ENCODE results near the gene TCERG1.
"Not testable (repeated sequence)": the region's sequence is repeated elsewhere in the genome, so short reads cannot be mapped to it uniquely, and the experiment has no call there.

Gene TCERG1

DNA sequence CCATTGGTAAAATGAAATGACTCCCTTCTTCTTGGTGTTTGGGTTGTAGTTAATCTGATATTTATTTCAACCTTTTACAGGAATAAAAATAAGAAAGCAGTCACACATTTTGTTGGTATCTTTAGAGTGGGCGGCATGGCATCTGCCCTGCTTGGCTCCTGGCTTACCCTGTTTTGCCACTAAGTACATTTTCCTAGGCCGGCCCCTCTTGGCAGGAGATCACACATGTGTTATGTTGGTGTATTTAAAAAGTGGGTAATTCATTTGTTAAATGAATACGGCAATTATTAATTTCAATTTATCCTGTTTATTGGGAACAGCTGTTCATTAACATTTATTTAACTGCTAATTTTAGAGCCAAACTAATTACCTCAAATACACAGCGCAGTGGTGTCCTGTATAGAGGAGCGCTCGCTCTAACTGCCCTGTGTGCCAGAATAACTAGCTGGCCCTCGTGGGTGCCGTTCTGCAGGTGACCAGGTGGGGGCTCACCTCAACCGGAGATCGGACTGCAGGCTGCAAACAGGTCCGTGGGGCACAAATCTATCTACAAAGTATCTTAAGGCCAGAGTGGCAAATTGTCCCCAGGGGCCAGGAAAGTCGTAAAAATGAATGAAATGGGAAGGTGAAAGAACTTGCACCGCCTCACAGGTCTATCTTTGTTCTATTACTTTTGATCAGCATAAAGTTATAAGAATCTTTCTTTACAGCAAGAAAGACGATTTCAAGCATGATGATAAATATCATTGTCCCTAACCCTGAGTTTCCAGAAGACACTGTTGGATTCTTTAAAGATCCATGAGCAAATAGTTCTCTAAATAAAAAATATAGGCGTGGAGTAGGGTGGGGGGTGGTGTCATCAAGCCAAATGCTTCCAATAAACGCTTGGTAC, 95.1 kb downstream of the TCERG1 start:
- TF ChIP-seq, protein P1, sequence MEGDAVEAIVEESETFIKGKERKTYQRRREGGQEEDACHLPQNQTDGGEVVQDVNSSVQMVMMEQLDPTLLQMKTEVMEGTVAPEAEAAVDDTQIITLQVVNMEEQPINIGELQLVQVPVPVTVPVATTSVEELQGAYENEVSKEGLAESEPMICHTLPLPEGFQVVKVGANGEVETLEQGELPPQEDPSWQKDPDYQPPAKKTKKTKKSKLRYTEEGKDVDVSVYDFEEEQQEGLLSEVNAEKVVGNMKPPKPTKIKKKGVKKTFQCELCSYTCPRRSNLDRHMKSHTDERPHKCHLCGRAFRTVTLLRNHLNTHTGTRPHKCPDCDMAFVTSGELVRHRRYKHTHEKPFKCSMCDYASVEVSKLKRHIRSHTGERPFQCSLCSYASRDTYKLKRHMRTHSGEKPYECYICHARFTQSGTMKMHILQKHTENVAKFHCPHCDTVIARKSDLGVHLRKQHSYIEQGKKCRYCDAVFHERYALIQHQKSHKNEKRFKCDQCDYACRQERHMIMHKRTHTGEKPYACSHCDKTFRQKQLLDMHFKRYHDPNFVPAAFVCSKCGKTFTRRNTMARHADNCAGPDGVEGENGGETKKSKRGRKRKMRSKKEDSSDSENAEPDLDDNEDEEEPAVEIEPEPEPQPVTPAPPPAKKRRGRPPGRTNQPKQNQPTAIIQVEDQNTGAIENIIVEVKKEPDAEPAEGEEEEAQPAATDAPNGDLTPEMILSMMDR (IDR thresholded peaks at IDR 0.05; ENCODE audit: insufficient read depth, low read length, missing control alignments) = peak; percentile 92
- no peak overlapping the region for H3K4me3 ChIP-seq (ENCODE audit: low read depth, low read length)
- POLR2A ChIA-PET = interaction anchor here (0.5 kb wide), 1 partner anchor 10 kb away, joined by 3 read pairs; no protein-coding TSS in a partner anchor
- CTCF ChIA-PET = interaction anchor here (0.7 to 6.6 kb wide), 18 partner anchors 9 to 649 kb away, joined by 3 to 175 read pairs (median 4); partner anchors contain the start of gene GPR151
- DNase-seq (ENCODE audit: low read depth, low spot score) = no peak

DNA sequence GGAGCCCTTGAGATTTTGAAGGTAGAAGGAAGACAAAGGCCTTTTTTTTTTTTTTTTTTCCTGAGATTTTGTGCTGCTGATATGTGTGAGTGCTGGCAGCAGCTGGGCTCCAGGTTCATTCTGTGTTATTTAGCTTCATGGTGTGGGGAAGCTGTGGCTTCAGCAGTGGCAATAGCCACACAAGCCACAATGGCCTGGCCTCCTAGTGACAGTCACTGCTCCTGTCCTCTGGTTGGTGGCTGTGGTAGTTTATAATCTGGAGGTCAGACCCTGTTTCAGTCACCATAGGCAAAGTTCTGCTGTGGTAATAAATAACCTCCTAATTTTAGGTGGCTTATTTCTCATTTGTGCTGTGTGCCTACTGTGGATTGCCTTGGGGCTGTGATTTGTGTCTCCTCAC, 97.1 kb downstream of the TCERG1 start:
- TF ChIP-seq, protein P1 (IDR thresholded peaks at IDR 0.05; ENCODE audit: insufficient read depth, low read length, missing control alignments) = no peak
- no peak for DNase-seq (ENCODE audit: low read depth, low spot score)
- ChIA-PET POLR2A (no interaction called here), CTCF (interaction anchor here (0.7 to 7.2 kb wide), 5 partner anchors 12 to 644 kb away, joined by 3 to 50 read pairs (median 41); no protein-coding TSS in a partner anchor)
- H3K4me3 ChIP-seq (ENCODE audit: low read depth, low read length) = no peak overlapping the region

DNA sequence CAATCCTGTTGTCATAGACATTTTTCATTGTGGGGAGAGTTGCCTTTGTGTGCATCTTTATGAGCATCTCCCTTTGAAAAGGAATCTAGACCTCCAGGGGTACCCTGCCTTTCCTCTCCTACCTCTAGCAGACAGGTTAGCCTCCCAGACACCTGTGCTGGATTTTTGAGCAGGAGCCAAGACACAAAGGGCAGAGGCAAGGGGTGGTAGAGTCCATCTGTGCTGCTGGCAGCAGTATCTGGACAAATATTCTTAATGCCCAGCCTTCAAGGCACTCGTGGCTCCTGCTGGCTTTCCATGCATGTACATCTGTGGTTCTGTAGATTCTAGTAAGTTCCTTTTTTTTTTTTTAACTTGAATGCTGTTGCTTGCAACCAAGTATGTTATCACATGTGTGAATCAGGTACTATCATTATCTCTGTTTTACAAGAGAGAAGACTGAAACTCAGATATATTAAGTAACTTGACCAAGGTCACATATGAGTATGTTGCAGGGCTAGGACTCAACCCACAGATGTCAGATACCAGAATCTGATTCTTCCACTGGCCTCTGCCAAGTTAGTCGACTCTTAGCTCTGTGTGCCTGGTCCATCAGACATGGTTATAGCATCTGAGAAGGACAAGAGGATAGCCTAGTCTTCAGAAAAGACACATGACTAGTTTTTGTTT, 101.8 kb downstream of the TCERG1 start:
- DNase-seq (ENCODE audit: low read depth, low spot score) = no peak
- no peak overlapping the region for H3K4me3 ChIP-seq (ENCODE audit: low read depth, low read length)
- TF ChIP-seq, protein P1 (IDR thresholded peaks at IDR 0.05; ENCODE audit: insufficient read depth, low read length, missing control alignments) = no peak
- POLR2A ChIA-PET = no interaction called here
- CTCF ChIA-PET = interaction anchor here (1.5 to 7.2 kb wide), 3 partner anchors 14 to 418 kb away, joined by 5 to 43 read pairs (median 9); no protein-coding TSS in a partner anchor

DNA sequence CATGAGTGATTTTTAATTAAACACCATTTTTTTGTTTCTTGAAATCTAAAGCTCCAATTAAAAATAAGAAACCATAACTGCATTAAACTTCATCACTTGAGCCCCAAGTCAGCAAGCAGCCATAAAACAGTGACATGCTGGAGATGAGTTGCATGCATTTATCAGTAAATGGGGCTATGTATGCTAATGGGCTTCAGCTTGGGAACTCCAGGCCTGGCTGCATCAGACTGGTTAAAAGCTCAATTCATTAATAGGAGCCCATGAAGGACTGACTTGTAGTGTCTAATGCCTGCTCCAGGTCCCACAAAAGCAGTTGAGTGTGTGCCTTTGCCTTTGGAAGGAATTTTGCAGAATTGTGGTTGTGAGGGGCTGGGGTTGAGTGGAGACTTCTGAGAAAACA, 102.5 kb downstream of the TCERG1 start:
- CTCF ChIA-PET = interaction anchor here (2.1 to 7.2 kb wide), 2 partner anchors 16 to 417 kb away, joined by 9 to 43 read pairs; no protein-coding TSS in a partner anchor
- POLR2A ChIA-PET = no interaction called here
- no peak for DNase-seq (ENCODE audit: low read depth, low spot score)

DNA sequence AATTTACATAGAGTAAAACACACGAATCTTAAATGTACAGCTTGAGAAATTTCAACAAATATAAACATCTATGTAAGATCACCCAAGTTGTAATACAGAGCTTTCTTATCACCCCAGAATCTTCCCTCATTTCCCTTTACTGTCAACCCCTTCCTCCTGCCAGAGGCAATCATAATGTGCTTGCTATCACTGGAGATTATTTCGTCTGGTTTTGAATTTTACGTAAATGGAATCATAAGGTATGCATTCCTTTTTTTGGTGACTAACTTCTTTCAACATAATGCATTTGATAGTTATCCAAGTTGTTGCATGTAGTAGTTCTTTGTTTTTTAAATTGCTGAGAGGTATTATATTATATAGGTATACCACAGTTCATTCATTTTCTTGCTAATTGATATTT, 106.3 kb downstream of the TCERG1 start:
- H3K4me3 ChIP-seq (ENCODE audit: low read depth, low read length) = no peak overlapping the region
- TF ChIP-seq, protein P1 (IDR thresholded peaks at IDR 0.05; ENCODE audit: insufficient read depth, low read length, missing control alignments) = no peak
- DNase-seq (ENCODE audit: low read depth, low spot score) = no peak
- ChIA-PET CTCF (interaction anchor here (1.0 kb wide), 1 partner anchor 11 kb away, joined by 4 read pairs; no protein-coding TSS in a partner anchor), POLR2A (no interaction called here)

More for the DNA sequence above, 102.5 kb downstream of the TCERG1 start:
- TF ChIP-seq, protein P1 (IDR thresholded peaks at IDR 0.05; ENCODE audit: insufficient read depth, low read length, missing control alignments) = no peak
- H3K4me3 ChIP-seq (ENCODE audit: low read depth, low read length) = no peak overlapping the region

DNA sequence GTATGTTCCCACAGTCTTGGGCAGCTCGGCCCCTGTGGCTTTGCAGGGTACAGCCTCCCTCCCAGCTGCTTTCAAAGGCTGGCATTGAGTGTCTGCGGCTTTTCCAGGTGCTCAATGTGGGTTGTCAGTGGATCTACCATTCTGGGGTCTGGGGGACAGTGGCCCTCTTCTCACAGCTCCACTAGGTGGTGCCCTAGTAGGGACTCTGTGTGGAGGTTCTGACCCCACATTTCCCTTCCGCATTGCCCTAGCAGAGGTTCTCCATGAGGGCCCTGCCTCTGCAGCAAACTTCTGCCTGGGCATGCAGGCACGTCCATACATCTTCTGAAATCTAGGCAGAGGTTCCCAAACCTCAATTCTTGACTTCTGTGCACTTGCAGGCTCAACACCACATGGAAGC, 109.8 kb downstream of the TCERG1 start:
- CTCF ChIA-PET; H3K4me3 ChIP-seq (ENCODE audit: low read depth, low read length); POLR2A ChIA-PET; DNase-seq (ENCODE audit: low read depth, low spot score): not testable (repeated sequence)
